ENCODE data around the gene RBM20. TPM values are rescaled to one million over a fixed set of nuclear protein-coding genes. Genes with fewer than 3 reads are reported as not detected.
A peak's percentile ranks its signal among the peaks of the same experiment; 100 is the strongest.

The RBM20 gene
- total and polyA plus RNA-seq, 2 of the 13 experiments (the other 11 are each of a cell fraction or from before 2014, with no cell fraction given): 0.02 to 0.22 TPM

DNA sequence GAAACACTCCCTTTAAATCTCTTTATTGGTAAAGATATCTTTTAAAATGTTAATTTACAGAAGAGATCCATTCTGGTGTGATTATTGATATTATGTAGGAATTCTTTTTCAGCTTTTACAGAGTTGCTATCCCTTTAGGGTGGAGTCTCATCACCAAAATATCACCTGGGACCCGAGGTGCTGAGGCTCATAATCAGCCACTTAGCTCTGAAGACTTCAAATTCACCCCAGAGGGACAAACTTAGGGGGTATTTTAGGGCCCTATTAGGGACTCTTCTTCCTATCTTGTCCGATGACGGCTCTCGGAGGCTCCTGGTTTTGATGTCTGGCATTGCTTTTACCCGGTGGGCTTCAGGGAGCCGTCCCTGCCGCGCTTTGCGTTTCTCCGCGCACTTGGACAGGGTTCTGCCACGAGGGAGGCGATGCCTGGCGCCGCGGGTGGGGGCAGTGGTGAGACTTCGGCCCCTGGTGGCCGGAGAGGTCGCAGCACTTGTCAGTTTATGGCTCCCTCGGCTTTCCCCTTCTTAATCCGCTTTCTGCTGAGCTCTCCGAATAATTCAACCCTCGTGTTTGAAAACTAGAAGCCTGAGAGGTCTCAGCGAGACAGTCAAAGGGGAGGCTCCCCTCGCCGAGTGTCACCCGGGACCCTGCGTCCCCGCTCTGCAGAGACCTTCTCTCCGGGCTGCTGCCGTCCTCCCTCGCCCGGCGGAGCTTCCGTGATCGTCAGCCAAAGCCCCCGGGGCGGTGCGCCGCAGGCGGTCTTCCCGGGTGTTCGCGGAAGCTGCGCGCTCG is 27.8 kb downstream of the RBM20 start (continued):
- no peak for TF ChIP-seq CCAR2 (optimal IDR thresholded peaks at IDR 0.05; ENCODE audit: low read depth, low read length)
- TF ChIP-seq ZNF326 (CRISPR knock-in tag; IDR thresholded peaks at IDR 0.05; ENCODE audit: borderline replicate concordance): no peak
- no peak for TF ChIP-seq ZNF747 (CRISPR knock-in tag; IDR thresholded peaks at IDR 0.05; ENCODE audit: borderline replicate concordance)
- TF ChIP-seq HDAC2 (CRISPR knock-in tag; IDR thresholded peaks at IDR 0.05): no peak
- TF ChIP-seq ZNF225 (CRISPR knock-in tag; IDR thresholded peaks at IDR 0.05): 0 out of 2 replicates have a peak, but pooled peaks have one; percentile 33
- TF ChIP-seq, protein P1, sequence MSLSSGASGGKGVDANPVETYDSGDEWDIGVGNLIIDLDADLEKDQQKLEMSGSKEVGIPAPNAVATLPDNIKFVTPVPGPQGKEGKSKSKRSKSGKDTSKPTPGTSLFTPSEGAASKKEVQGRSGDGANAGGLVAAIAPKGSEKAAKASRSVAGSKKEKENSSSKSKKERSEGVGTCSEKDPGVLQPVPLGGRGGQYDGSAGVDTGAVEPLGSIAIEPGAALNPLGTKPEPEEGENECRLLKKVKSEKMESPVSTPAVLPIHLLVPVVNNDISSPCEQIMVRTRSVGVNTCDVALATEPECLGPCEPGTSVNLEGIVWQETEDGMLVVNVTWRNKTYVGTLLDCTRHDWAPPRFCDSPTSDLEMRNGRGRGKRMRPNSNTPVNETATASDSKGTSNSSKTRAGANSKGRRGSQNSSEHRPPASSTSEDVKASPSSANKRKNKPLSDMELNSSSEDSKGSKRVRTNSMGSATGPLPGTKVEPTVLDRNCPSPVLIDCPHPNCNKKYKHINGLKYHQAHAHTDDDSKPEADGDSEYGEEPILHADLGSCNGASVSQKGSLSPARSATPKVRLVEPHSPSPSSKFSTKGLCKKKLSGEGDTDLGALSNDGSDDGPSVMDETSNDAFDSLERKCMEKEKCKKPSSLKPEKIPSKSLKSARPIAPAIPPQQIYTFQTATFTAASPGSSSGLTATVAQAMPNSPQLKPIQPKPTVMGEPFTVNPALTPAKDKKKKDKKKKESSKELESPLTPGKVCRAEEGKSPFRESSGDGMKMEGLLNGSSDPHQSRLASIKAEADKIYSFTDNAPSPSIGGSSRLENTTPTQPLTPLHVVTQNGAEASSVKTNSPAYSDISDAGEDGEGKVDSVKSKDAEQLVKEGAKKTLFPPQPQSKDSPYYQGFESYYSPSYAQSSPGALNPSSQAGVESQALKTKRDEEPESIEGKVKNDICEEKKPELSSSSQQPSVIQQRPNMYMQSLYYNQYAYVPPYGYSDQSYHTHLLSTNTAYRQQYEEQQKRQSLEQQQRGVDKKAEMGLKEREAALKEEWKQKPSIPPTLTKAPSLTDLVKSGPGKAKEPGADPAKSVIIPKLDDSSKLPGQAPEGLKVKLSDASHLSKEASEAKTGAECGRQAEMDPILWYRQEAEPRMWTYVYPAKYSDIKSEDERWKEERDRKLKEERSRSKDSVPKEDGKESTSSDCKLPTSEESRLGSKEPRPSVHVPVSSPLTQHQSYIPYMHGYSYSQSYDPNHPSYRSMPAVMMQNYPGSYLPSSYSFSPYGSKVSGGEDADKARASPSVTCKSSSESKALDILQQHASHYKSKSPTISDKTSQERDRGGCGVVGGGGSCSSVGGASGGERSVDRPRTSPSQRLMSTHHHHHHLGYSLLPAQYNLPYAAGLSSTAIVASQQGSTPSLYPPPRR (CRISPR knock-in tag; IDR thresholded peaks at IDR 0.05; ENCODE audit: borderline replicate concordance): no peak
- TF ChIP-seq SIX4 (CRISPR knock-in tag; IDR thresholded peaks at IDR 0.05): no peak
- TF ChIP-seq, protein P2, sequence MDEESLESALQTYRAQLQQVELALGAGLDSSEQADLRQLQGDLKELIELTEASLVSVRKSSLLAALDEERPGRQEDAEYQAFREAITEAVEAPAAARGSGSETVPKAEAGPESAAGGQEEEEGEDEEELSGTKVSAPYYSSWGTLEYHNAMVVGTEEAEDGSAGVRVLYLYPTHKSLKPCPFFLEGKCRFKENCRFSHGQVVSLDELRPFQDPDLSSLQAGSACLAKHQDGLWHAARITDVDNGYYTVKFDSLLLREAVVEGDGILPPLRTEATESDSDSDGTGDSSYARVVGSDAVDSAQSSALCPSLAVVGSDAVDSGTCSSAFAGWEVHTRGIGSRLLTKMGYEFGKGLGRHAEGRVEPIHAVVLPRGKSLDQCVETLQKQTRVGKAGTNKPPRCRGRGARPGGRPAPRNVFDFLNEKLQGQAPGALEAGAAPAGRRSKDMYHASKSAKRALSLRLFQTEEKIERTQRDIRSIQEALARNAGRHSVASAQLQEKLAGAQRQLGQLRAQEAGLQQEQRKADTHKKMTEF (CRISPR knock-in tag; IDR thresholded peaks at IDR 0.05): peak; percentile 43; the same call in 1 of the 2 replicates
- no peak for TF ChIP-seq ZNF563 (CRISPR knock-in tag; IDR thresholded peaks at IDR 0.05)
- no peak for TF ChIP-seq SP4 (CRISPR knock-in tag; IDR thresholded peaks at IDR 0.05)
- TF ChIP-seq, protein P3, sequence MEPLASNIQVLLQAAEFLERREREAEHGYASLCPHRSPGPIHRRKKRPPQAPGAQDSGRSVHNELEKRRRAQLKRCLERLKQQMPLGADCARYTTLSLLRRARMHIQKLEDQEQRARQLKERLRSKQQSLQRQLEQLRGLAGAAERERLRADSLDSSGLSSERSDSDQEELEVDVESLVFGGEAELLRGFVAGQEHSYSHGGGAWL (CRISPR knock-in tag; IDR thresholded peaks at IDR 0.05): 0 out of 2 replicates have a peak, but pooled peaks have one; percentile 30
- TF ChIP-seq ZC3H4 (CRISPR knock-in tag; IDR thresholded peaks at IDR 0.05; ENCODE audit: borderline replicate concordance): no peak
- TF ChIP-seq HNRNPLL (IDR thresholded peaks at IDR 0.05; ENCODE audit: low read depth, low read length, poor library complexity, severe bottlenecking): peak; percentile 92
- TF ChIP-seq, protein P4, sequence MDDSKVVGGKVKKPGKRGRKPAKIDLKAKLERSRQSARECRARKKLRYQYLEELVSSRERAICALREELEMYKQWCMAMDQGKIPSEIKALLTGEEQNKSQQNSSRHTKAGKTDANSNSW (CRISPR knock-in tag; IDR thresholded peaks at IDR 0.05; ENCODE audit: borderline replicate concordance): no peak
- TF ChIP-seq BCL6 (CRISPR knock-in tag; IDR thresholded peaks at IDR 0.05): no peak
- TF ChIP-seq NCOR1 (IDR thresholded peaks at IDR 0.05; ENCODE audit: borderline replicate concordance, low read length): no peak
- no peak for TF ChIP-seq ZNF251 (CRISPR knock-in tag; IDR thresholded peaks at IDR 0.05)
- TF ChIP-seq, protein P5, sequence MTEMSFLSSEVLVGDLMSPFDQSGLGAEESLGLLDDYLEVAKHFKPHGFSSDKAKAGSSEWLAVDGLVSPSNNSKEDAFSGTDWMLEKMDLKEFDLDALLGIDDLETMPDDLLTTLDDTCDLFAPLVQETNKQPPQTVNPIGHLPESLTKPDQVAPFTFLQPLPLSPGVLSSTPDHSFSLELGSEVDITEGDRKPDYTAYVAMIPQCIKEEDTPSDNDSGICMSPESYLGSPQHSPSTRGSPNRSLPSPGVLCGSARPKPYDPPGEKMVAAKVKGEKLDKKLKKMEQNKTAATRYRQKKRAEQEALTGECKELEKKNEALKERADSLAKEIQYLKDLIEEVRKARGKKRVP (CRISPR knock-in tag; IDR thresholded peaks at IDR 0.05): no peak
- TF ChIP-seq ZNF792 (CRISPR knock-in tag; IDR thresholded peaks at IDR 0.05): no peak
- peak; percentile 84 for TF ChIP-seq XRCC5 (optimal IDR thresholded peaks at IDR 0.05; ENCODE audit: low read length)
- no peak for TF ChIP-seq POLR2AphosphoS2 (IDR thresholded peaks at IDR 0.05; ENCODE audit: low read depth, low read length)
- no peak for TF ChIP-seq ZNF256 (CRISPR knock-in tag; conservative IDR thresholded peaks at IDR 0.05)
